HG02870 (cell line): ENCODE results near the gene NRAP.

Source experiments
- ATAC-seq: cut with Tn5 transposase; IDR thresholded peaks from one replicate; pipeline ENCODE4 v1.9.1; 2021; ENCODE audit warnings: mild to moderate bottlenecking, moderate library complexity; ENCODE audit not compliant: unreplicated experiment

Gene NRAP

GRCh38 chr10:113643183-113643582, 20.7 kb downstream of the NRAP start:
- no peak for ATAC-seq

- ATAC-seq, result no peak
These were observed 22.1 kb downstream of the NRAP start for GRCh38 chr10:113641702-113642101.

- no peak for ATAC-seq
These were observed 23.9 kb downstream of the NRAP start for GRCh38 chr10:113639966-113640365.

GRCh38 chr10:113631684-113632367, 32.0 kb downstream of the NRAP start:
- no peak for ATAC-seq

- ATAC-seq, result no peak
These were observed 32.8 kb downstream of the NRAP start for GRCh38 chr10:113630929-113631533.

GRCh38 chr10:113628607-113629153, 35.2 kb downstream of the NRAP start:
- no peak for ATAC-seq

- ATAC-seq, result no peak
These were observed 36.0 kb downstream of the NRAP start for GRCh38 chr10:113627836-113628235.

- ATAC-seq, result no peak
These were observed 37.0 kb downstream of the NRAP start for GRCh38 chr10:113626809-113627355.

- ATAC-seq, result no peak
These were observed 38.2 kb downstream of the NRAP start for GRCh38 chr10:113625461-113626186.

GRCh38 chr10:113622831-113623230, 41.0 kb downstream of the NRAP start:
- no peak for ATAC-seq

- no peak for ATAC-seq
These were observed 42.0 kb downstream of the NRAP start for GRCh38 chr10:113621799-113622198.

GRCh38 chr10:113620936-113621335, 42.9 kb downstream of the NRAP start:
- ATAC-seq, result no peak

GRCh38 chr10:113620511-113620910, 43.3 kb downstream of the NRAP start:
- no peak for ATAC-seq

- ATAC-seq, result no peak
These were observed 44.4 kb downstream of the NRAP start for GRCh38 chr10:113619401-113619800.

GRCh38 chr10:113618338-113618737, 45.5 kb downstream of the NRAP start:
- no peak for ATAC-seq

GRCh38 chr10:113617086-113617485, 46.8 kb downstream of the NRAP start:
- no peak for ATAC-seq

- no peak for ATAC-seq
These were observed 47.4 kb downstream of the NRAP start for GRCh38 chr10:113616244-113617074.

GRCh38 chr10:113613977-113614690, 49.7 kb downstream of the NRAP start:
- ATAC-seq, result no peak

- no peak for ATAC-seq
These were observed 50.4 kb downstream of the NRAP start for GRCh38 chr10:113613427-113613826.

- ATAC-seq, result no peak
These were observed 51.7 kb downstream of the NRAP start for GRCh38 chr10:113612154-113612553.
